HEK293 (cell line): Measurements from ENCODE around the gene TMUB1.

Source experiments
- KLF1 ChIP-seq: fragments of 450-650 bp; formaldehyde crosslinking; IDR thresholded peaks from 2 replicates; pipeline ENCODE4 v1.5.1; 2016; ENCODE audit warnings: missing biosample characterization, missing genetic modification characterization
- KLF10 ChIP-seq: fragments of 450-650 bp; IDR thresholded peaks from 2 replicates; pipeline ENCODE4 v1.5.1; 2018; ENCODE audit warnings: missing biosample characterization, mild to moderate bottlenecking, missing genetic modification characterization
- KLF8 ChIP-seq: fragments of 450-650 bp; formaldehyde crosslinking; IDR thresholded peaks from 2 replicates; pipeline ENCODE4 v1.5.1; 2016; ENCODE audit warnings: missing biosample characterization, missing genetic modification characterization
- KLF9 ChIP-seq: fragments of 450-650 bp; formaldehyde crosslinking; IDR thresholded peaks from 2 replicates; pipeline ENCODE4 v1.5.1; 2016; ENCODE audit warnings: missing biosample characterization, missing genetic modification characterization, low read depth
- MZF1 ChIP-seq: fragments of 450-650 bp; formaldehyde crosslinking; IDR thresholded peaks from 2 replicates; pipeline ENCODE4 v1.5.1; 2017; ENCODE audit warnings: missing biosample characterization, missing genetic modification characterization, borderline replicate concordance
- REPIN1 ChIP-seq: fragments of 450-650 bp; formaldehyde crosslinking; IDR thresholded peaks from 2 replicates; pipeline ENCODE4 v1.5.1; 2017; ENCODE audit warnings: missing biosample characterization, missing genetic modification characterization, low read depth
- SP2 ChIP-seq: fragments of 450-650 bp; formaldehyde crosslinking; IDR thresholded peaks from 2 replicates; pipeline ENCODE4 v1.5.1; 2016; ENCODE audit warnings: missing biosample characterization, missing genetic modification characterization
- TCF7L2 ChIP-seq: IDR thresholded peaks from 2 replicates; pipeline ENCODE4 v1.6.1; 2011; ENCODE audit warnings: low read depth, mild to moderate bottlenecking, inconsistent platforms, low read length, moderate library complexity, borderline replicate concordance
- TRIM28 ChIP-seq: IDR thresholded peaks from 2 replicates; pipeline ENCODE4 v1.6.1; 2011; ENCODE audit warnings: low read length, control low read depth, borderline replicate concordance
- ZBTB48 ChIP-seq: fragments of 450-650 bp; formaldehyde crosslinking; IDR thresholded peaks from 2 replicates; pipeline ENCODE4 v1.5.1; 2016; ENCODE audit warnings: missing biosample characterization, missing genetic modification characterization
- ZBTB7A ChIP-seq: fragments of 450-650 bp; formaldehyde crosslinking; IDR thresholded peaks from 2 replicates; pipeline ENCODE4 v1.5.1; 2016; ENCODE audit warnings: low read depth, missing biosample characterization, missing genetic modification characterization
- ZIC2 ChIP-seq: fragments of 450-650 bp; formaldehyde crosslinking; IDR thresholded peaks from 2 replicates; pipeline ENCODE4 v1.5.1; 2016; ENCODE audit warnings: missing biosample characterization, missing genetic modification characterization
- ZNF132 ChIP-seq: fragments of 450-650 bp; formaldehyde crosslinking; IDR thresholded peaks from 2 replicates; pipeline ENCODE4 v1.5.1; 2017; ENCODE audit warnings: missing biosample characterization, missing genetic modification characterization, borderline replicate concordance
- ZNF146 ChIP-seq: fragments of 450-650 bp; formaldehyde crosslinking; IDR thresholded peaks from 2 replicates; pipeline ENCODE4 v1.5.1; 2016; ENCODE audit warnings: missing biosample characterization, missing genetic modification characterization
- ZNF155 ChIP-seq: fragments of 450-650 bp; formaldehyde crosslinking; IDR thresholded peaks from 2 replicates; pipeline ENCODE4 v1.5.1; 2016; ENCODE audit warnings: missing biosample characterization, missing genetic modification characterization
- ZNF16 ChIP-seq: fragments of 450-650 bp; formaldehyde crosslinking; IDR thresholded peaks from 2 replicates; pipeline ENCODE4 v1.5.1; 2016; ENCODE audit warnings: low read depth, missing biosample characterization, missing genetic modification characterization
- ZNF324 ChIP-seq: fragments of 450-650 bp; formaldehyde crosslinking; IDR thresholded peaks from 2 replicates; pipeline ENCODE4 v1.5.1; 2016; ENCODE audit warnings: missing biosample characterization, missing genetic modification characterization
- ZNF596 ChIP-seq: fragments of 450-650 bp; IDR thresholded peaks from 2 replicates; pipeline ENCODE4 v1.5.0; 2018; ENCODE audit warnings: missing biosample characterization, mild to moderate bottlenecking, missing genetic modification characterization, moderate library complexity
- ZNF600 ChIP-seq: fragments of 450-650 bp; formaldehyde crosslinking; IDR thresholded peaks from 2 replicates; pipeline ENCODE4 v1.5.1; 2016; ENCODE audit warnings: missing biosample characterization, missing genetic modification characterization
- ZNF624 ChIP-seq: fragments of 450-650 bp; formaldehyde crosslinking; IDR thresholded peaks from 2 replicates; pipeline ENCODE4 v1.5.1; 2017; ENCODE audit warnings: missing biosample characterization, missing genetic modification characterization
- ZNF843 ChIP-seq: fragments of 450-650 bp; formaldehyde crosslinking; IDR thresholded peaks from 2 replicates; pipeline ENCODE4 v1.5.1; 2016; ENCODE audit warnings: missing biosample characterization, missing genetic modification characterization
- ZSCAN23 ChIP-seq: fragments of 450-650 bp; formaldehyde crosslinking; IDR thresholded peaks from 2 replicates; pipeline ENCODE4 v1.5.1; 2016; ENCODE audit warnings: missing biosample characterization, missing genetic modification characterization
- TF ChIP-seq, protein P1 (sequence below): fragments of 450-650 bp; formaldehyde crosslinking; IDR thresholded peaks from 2 replicates; pipeline ENCODE4 v1.5.1; 2016; ENCODE audit warnings: missing biosample characterization, missing genetic modification characterization
- TF ChIP-seq, protein P2 (sequence below): fragments of 450-650 bp; formaldehyde crosslinking; IDR thresholded peaks from 2 replicates; pipeline ENCODE4 v1.5.1; 2016; ENCODE audit warnings: missing biosample characterization, missing genetic modification characterization, borderline replicate concordance
- TF ChIP-seq, protein P3 (sequence below): fragments of 450-650 bp; formaldehyde crosslinking; IDR thresholded peaks from 2 replicates; pipeline ENCODE4 v1.5.1; 2016; ENCODE audit warnings: missing biosample characterization, missing genetic modification characterization
- TF ChIP-seq, protein P4 (sequence below): fragments of 450-650 bp; formaldehyde crosslinking; IDR thresholded peaks from 2 replicates; pipeline ENCODE4 v1.5.1; 2017; ENCODE audit warnings: missing biosample characterization, missing genetic modification characterization
- TF ChIP-seq, protein P5 (sequence below): fragments of 450-650 bp; formaldehyde crosslinking; IDR thresholded peaks from 2 replicates; pipeline ENCODE4 v1.5.1; 2017; ENCODE audit warnings: missing biosample characterization, missing genetic modification characterization
- TF ChIP-seq, protein P6 (sequence below): fragments of 450-650 bp; formaldehyde crosslinking; IDR thresholded peaks from 2 replicates; pipeline ENCODE4 v1.5.1; 2016; ENCODE audit warnings: missing biosample characterization, missing genetic modification characterization

Gene TMUB1

DNA sequence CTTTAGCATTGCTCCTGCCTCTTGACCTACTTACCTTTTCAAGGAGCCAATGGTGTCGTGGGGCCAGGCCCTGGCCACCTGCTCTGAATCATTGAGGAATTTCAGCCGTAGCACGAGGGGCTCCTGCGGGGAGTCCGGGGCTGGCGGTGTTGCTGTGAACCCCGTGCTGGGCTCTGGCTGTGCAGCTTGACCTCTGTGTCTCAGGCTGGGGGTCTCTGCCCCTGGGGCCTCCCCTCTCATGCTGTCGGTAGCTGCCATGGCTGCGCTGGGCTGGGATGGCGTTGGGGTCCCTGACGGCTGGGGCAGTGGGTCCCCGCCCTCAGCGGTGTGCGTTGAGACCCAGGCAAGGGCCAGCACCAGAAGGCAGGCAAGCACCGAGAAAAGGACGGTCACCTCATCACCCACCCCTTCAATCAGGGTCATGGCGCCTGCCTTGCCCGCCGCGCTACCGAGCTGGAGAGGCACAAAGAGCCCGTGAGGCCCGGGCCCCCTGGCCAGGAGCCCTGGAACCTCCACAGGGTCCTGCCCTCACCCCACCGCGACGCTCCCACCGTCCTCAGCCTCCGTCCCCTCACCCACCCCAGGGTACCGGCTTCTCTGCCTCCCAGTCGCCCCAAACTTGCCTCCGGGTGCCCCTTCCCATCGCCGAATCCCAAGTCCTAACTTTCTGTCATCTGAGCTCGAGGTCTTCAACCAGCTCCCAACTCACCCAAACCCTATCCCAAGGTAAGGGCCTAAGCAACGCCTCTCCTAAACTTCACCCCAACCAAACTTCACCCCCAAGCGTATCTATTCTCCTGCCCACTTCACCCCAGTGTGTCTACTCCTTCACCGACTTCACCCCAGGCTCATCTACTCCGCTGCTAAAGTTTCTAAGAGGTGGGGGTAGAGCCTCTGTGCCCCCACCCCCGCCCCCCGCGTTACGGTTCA lies 887 bp downstream of the TMUB1 start (continued):
- TF ChIP-seq, protein P1, sequence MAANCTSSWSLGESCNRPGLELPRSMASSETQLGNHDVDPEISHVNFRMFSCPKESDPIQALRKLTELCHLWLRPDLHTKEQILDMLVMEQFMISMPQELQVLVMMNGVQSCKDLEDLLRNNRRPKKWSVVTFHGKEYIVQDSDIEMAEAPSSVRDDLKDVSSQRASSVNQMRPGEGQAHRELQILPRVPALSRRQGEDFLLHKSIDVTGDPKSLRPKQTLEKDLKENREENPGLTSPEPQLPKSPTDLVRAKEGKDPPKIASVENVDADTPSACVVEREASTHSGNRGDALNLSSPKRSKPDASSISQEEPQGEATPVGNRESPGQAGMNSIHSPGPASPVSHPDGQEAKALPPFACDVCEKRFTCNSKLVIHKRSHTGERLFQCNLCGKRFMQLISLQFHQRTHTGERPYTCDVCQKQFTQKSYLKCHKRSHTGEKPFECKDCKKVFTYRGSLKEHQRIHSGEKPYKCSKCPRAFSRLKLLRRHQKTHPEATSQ (tag by site-specific recombination): no peak
- no peak for TF ChIP-seq ZNF16
- no peak for TF ChIP-seq ZNF596 (tag by site-specific recombination)
- TF ChIP-seq REPIN1: no peak
- TF ChIP-seq, protein P2, sequence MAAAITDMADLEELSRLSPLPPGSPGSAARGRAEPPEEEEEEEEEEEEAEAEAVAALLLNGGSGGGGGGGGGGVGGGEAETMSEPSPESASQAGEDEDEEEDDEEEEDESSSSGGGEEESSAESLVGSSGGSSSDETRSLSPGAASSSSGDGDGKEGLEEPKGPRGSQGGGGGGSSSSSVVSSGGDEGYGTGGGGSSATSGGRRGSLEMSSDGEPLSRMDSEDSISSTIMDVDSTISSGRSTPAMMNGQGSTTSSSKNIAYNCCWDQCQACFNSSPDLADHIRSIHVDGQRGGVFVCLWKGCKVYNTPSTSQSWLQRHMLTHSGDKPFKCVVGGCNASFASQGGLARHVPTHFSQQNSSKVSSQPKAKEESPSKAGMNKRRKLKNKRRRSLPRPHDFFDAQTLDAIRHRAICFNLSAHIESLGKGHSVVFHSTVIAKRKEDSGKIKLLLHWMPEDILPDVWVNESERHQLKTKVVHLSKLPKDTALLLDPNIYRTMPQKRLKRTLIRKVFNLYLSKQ: no peak
- TF ChIP-seq KLF10: no peak
- TF ChIP-seq ZSCAN23: no peak
- no peak for TF ChIP-seq MZF1 (tag by site-specific recombination)
- no peak for TF ChIP-seq ZNF155
- TF ChIP-seq KLF8 (tag by site-specific recombination): peak; percentile 83
- TF ChIP-seq ZNF146 (tag by site-specific recombination): no peak
- no peak for TF ChIP-seq ZNF324 (tag by site-specific recombination)
- TF ChIP-seq, protein P3, sequence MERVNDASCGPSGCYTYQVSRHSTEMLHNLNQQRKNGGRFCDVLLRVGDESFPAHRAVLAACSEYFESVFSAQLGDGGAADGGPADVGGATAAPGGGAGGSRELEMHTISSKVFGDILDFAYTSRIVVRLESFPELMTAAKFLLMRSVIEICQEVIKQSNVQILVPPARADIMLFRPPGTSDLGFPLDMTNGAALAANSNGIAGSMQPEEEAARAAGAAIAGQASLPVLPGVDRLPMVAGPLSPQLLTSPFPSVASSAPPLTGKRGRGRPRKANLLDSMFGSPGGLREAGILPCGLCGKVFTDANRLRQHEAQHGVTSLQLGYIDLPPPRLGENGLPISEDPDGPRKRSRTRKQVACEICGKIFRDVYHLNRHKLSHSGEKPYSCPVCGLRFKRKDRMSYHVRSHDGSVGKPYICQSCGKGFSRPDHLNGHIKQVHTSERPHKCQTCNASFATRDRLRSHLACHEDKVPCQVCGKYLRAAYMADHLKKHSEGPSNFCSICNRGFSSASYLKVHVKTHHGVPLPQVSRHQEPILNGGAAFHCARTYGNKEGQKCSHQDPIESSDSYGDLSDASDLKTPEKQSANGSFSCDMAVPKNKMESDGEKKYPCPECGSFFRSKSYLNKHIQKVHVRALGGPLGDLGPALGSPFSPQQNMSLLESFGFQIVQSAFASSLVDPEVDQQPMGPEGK (tag by site-specific recombination): peak; percentile 92
- TF ChIP-seq ZNF600: peak; percentile 75
- TF ChIP-seq ZIC2 (tag by site-specific recombination): peak; percentile 74
- TF ChIP-seq, protein P4, sequence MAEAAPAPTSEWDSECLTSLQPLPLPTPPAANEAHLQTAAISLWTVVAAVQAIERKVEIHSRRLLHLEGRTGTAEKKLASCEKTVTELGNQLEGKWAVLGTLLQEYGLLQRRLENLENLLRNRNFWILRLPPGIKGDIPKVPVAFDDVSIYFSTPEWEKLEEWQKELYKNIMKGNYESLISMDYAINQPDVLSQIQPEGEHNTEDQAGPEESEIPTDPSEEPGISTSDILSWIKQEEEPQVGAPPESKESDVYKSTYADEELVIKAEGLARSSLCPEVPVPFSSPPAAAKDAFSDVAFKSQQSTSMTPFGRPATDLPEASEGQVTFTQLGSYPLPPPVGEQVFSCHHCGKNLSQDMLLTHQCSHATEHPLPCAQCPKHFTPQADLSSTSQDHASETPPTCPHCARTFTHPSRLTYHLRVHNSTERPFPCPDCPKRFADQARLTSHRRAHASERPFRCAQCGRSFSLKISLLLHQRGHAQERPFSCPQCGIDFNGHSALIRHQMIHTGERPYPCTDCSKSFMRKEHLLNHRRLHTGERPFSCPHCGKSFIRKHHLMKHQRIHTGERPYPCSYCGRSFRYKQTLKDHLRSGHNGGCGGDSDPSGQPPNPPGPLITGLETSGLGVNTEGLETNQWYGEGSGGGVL (tag by site-specific recombination): peak; percentile 95
- TF ChIP-seq ZBTB7A (tag by site-specific recombination): no peak
- TF ChIP-seq ZBTB48 (tag by site-specific recombination): no peak
- TF ChIP-seq, protein P5, sequence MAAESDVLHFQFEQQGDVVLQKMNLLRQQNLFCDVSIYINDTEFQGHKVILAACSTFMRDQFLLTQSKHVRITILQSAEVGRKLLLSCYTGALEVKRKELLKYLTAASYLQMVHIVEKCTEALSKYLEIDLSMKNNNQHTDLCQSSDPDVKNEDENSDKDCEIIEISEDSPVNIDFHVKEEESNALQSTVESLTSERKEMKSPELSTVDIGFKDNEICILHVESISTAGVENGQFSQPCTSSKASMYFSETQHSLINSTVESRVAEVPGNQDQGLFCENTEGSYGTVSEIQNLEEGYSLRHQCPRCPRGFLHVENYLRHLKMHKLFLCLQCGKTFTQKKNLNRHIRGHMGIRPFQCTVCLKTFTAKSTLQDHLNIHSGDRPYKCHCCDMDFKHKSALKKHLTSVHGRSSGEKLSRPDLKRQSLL (tag by site-specific recombination): no peak
- no peak for TF ChIP-seq KLF9
- no peak for TF ChIP-seq TRIM28
- TF ChIP-seq ZNF624 (tag by site-specific recombination): no peak
- no peak for TF ChIP-seq TCF7L2
- TF ChIP-seq ZNF843 (tag by site-specific recombination): no peak
- TF ChIP-seq, protein P6, sequence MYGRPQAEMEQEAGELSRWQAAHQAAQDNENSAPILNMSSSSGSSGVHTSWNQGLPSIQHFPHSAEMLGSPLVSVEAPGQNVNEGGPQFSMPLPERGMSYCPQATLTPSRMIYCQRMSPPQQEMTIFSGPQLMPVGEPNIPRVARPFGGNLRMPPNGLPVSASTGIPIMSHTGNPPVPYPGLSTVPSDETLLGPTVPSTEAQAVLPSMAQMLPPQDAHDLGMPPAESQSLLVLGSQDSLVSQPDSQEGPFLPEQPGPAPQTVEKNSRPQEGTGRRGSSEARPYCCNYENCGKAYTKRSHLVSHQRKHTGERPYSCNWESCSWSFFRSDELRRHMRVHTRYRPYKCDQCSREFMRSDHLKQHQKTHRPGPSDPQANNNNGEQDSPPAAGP: 0 out of 2 replicates have a peak, but pooled peaks have one; percentile 54
- no peak for TF ChIP-seq SP2 (tag by site-specific recombination)
- TF ChIP-seq KLF1: peak; percentile 77; the same call in 1 of the 2 replicates
- no peak for TF ChIP-seq ZNF132 (tag by site-specific recombination)
